Endothelial cell of umbilical vein (primary cell): ENCODE results near the gene KRT77. TPM values are rescaled to one million over a fixed set of nuclear protein-coding genes. Genes with fewer than 3 reads are reported as not detected.

Experiments
- BruUV-seq: library from RNA; stranded (reverse); fragments of 400-500 nt; replicated peaks from 2 replicates; lab custom pipeline; 2021; lab: Mats Ljungman, UMichigan
- CTCF ChIA-PET: fragments of 300-600, 350-600 bp; sonication (Branson Sonifier 250); formaldehyde crosslinking; loops from one replicate; lab custom pipeline; 2021; ENCODE audit warnings: antibody characterized with exemption, inconsistent platforms; lab: Charles Lee
- POLR2A ChIA-PET: fragments of 300-600, 350-600 bp; sonication (Branson Sonifier 250); formaldehyde crosslinking; loops from one replicate; lab custom pipeline; 2021; ENCODE audit warnings: antibody characterized with exemption, inconsistent platforms; lab: Charles Lee
- DNase-seq: peaks from one replicate; pipeline ENCODE4 v3.0.0-alpha.2; 2011; ENCODE audit warnings: low read depth, low spot score
- FAIRE-seq: peaks from 2 replicates; lab custom pipeline; 2011; peaks lifted over from hg19 to GRCh38; lab: Jason Lieb, UNC
- H2AFZ ChIP-seq: 2 replicates; pipeline ENCODE4 v1.6.0; 2012; ENCODE audit warnings: low read depth, low read length, control low read depth, inconsistent platforms
- H3K27ac ChIP-seq: 2 replicates; pipeline ENCODE4 v1.5.1; 2011; ENCODE audit warnings: low read depth, mild to moderate bottlenecking, control low read depth, low read length, moderate library complexity; ENCODE audit not compliant: insufficient read depth
- H3K27me3 ChIP-seq, 2 experiments: 2 replicates each; pipeline versions ENCODE4 v1.6.0 to v1.6.1; 2011; ENCODE audit warnings: low read length in 2 of 2, mixed read lengths in 1 of 2; ENCODE audit not compliant: control insufficient read depth in 2 of 2, insufficient read depth in 2 of 2
- H3K36me3 ChIP-seq, 2 experiments: 2 replicates in 1 of 2; 3 replicates in 1 of 2; pipeline ENCODE4 v1.5.1; 2011; ENCODE audit warnings: low read length in 2 of 2, mild to moderate bottlenecking in 1 of 2, moderate library complexity in 1 of 2; ENCODE audit not compliant: control insufficient read depth in 2 of 2, insufficient read depth in 2 of 2; ENCODE audit errors: extremely low read depth in 1 of 2
- H3K4me1 ChIP-seq: 3 replicates; pipeline ENCODE4 v1.5.1; 2011; ENCODE audit warnings: mild to moderate bottlenecking, low read length; ENCODE audit not compliant: control insufficient read depth, insufficient read depth; ENCODE audit errors: extremely low read depth
- H3K4me2 ChIP-seq: 2 replicates; pipeline ENCODE4 v1.6.1; 2011; ENCODE audit warnings: low read length, control low read depth, mixed read lengths; ENCODE audit not compliant: insufficient read depth
- H3K4me3 ChIP-seq, 3 experiments: fragments of 200-600 bp in 1 of 3; sonication (generic), shearing (Covaris generic) in 1 of 3; replicated peaks in 1 of 3; 2 replicates each; pipeline ENCODE4 v1.5.1; 2011 to 2016; ENCODE audit warnings: control low read depth in 3 of 3, low read length in 3 of 3, mild to moderate bottlenecking in 2 of 3, inconsistent platforms in 1 of 3, low read depth in 1 of 3, moderate library complexity in 1 of 3; ENCODE audit not compliant: insufficient read depth in 1 of 3
- H3K79me2 ChIP-seq: 2 replicates; pipeline ENCODE4 v1.6.0; 2012; ENCODE audit warnings: low read length, inconsistent platforms; ENCODE audit not compliant: control insufficient read depth, insufficient read depth
- H3K9ac ChIP-seq: replicated peaks from 2 replicates; pipeline ENCODE3; 2011; ENCODE audit warnings: low read length, control low read depth; ENCODE audit not compliant: insufficient read depth; ENCODE audit errors: extremely low read depth
- H3K9me1 ChIP-seq: replicated peaks from 3 replicates; pipeline ENCODE4 v1.6.0; 2011; ENCODE audit warnings: mild to moderate bottlenecking, low read length; ENCODE audit not compliant: control insufficient read depth, insufficient read depth; ENCODE audit errors: extremely low read depth
- H3K9me3 ChIP-seq: replicated peaks from 2 replicates; pipeline ENCODE4 v1.5.1; 2012; ENCODE audit warnings: low read length, inconsistent platforms; ENCODE audit not compliant: control insufficient read depth, insufficient read depth
- H4K20me1 ChIP-seq: replicated peaks from 2 replicates; pipeline ENCODE3; 2011; ENCODE audit warnings: mild to moderate bottlenecking, low read length; ENCODE audit not compliant: control insufficient read depth, insufficient read depth; ENCODE audit errors: extremely low read depth
- CTCF ChIP-seq, 2 donors: IDR thresholded peaks; 1 replicate in 1 of 2; 2 replicates in 1 of 2; pipeline ENCODE4 v1.5.1; 2011; ENCODE audit warnings: low read length in 2 of 2, mild to moderate bottlenecking in 2 of 2, moderate library complexity in 2 of 2, control low read depth in 1 of 2, inconsistent platforms in 1 of 2, low read depth in 1 of 2; ENCODE audit not compliant: insufficient read depth in 1 of 2; ENCODE audit errors: extremely low read depth in 1 of 2
- FOS ChIP-seq: IDR thresholded peaks from 2 replicates; pipeline ENCODE4 v1.6.1; 2011; ENCODE audit warnings: mild to moderate bottlenecking, low read length, moderate library complexity, borderline replicate concordance; ENCODE audit not compliant: insufficient read depth
- JUN ChIP-seq: IDR thresholded peaks from 2 replicates; pipeline ENCODE4 v1.6.1; 2011; ENCODE audit warnings: borderline replicate concordance, low read depth; ENCODE audit not compliant: insufficient read length, insufficient read depth
- MYC ChIP-seq: IDR thresholded peaks from one replicate; pipeline ENCODE4 v1.6.1; 2011; ENCODE audit warnings: mild to moderate bottlenecking, low read depth, low read length
- POLR2AphosphoS5 ChIP-seq: IDR thresholded peaks from 2 replicates; pipeline ENCODE4 v1.6.1; 2012; ENCODE audit warnings: low read depth, mild to moderate bottlenecking, control low read depth, low read length, moderate library complexity; ENCODE audit not compliant: insufficient read depth
- dilution Hi-C: fragments of 300-500 bp; cut with MboI; formaldehyde crosslinking; loops from one replicate; pipeline ENCODE4 v1.15.0; 2019; ENCODE audit warnings: low sequenced_read_pairs; ENCODE audit not compliant: extremely low pct_ligation_motif_present
- intact Hi-C: fragments of 100-400 bp; cut with micrococcal nuclease; formaldehyde crosslinking; loops from one replicate; pipeline ENCODE4 v1.10.0; 2022
- polyA plus RNA-seq, 4 experiments: library from polyadenylated mRNA; depleted of rRNA in 3 of 4; stranded (reverse) in 3 of 4; unstranded in 1 of 4; fragments of >200 nt; gene quantifications; 2 replicates each; pipeline versions ENCODE4 v1.2.1 to v1.2.3, GENCODE V29; 2011 to 2012; ENCODE audit warnings: missing spikeins in 1 of 4
- total RNA-seq: library from RNA; stranded (reverse); gene quantifications from 2 replicates; pipeline ENCODE4 v1.2.3, GENCODE V29; 2021

KRT77 gene
- total and polyA plus RNA-seq, 2 donors (not counting 3 experiments of a cell fraction or from before 2014, with no cell fraction given), result not detected

- intact Hi-C loops, result loop anchor here (10.0 kb wide), 1 partner anchor 165 kb away; no protein-coding TSS in a partner anchor
- TF ChIP-seq MYC (no peak), CTCF (IDR thresholded peaks at IDR 0.05; ENCODE audit: extremely low read depth in 1 of 2, insufficient read depth in 1 of 2, low read depth in 1 of 2, low read length in 2 of 2) (no peak), JUN (no peak), FOS (no peak)
- no peak overlapping the region for H3K27ac ChIP-seq
- no peaks in the 10 kb centered on the region for H3K79me2 ChIP-seq
- H3K9ac ChIP-seq, result no peak overlapping the region
- H3K4me3 ChIP-seq, result no peak overlapping the region
- H3K9me1 ChIP-seq, result no peaks in the 10 kb centered on the region
- no peaks in the 10 kb centered on the region for H3K36me3 ChIP-seq
- DNase-seq (no peak), FAIRE-seq (no peak)
- POLR2A ChIA-PET, result no interaction called here
- H3K4me1 ChIP-seq, result no peaks in the 10 kb centered on the region
- no peak overlapping the region for H2AFZ ChIP-seq
- no peaks in the 10 kb centered on the region for H4K20me1 ChIP-seq
- H3K4me2 ChIP-seq, result no peak overlapping the region
- no peaks in the 10 kb centered on the region for H3K27me3 ChIP-seq
- dilution Hi-C loops, result no loop called here
- BruUV-seq, result no TSS peak
- no peaks in the 10 kb centered on the region for H3K9me3 ChIP-seq
- CTCF ChIA-PET, result no interaction called here
These were observed 4.0 kb downstream of the KRT77 start for GRCh38 chr12:52699373-52699772.

GRCh38 chr12:52698651-52699340 lies 4.5 kb downstream of the KRT77 start:
- no TSS peak for BruUV-seq
- H3K27ac ChIP-seq, result no peak overlapping the region
- no peak overlapping the region for H3K4me3 ChIP-seq
- H3K9me3 ChIP-seq, result no peaks in the 10 kb centered on the region
- no peaks in the 10 kb centered on the region for H3K79me2 ChIP-seq
- no peaks in the 10 kb centered on the region for H3K9me1 ChIP-seq
- FAIRE-seq (no peak), DNase-seq (no peak)
- H4K20me1 ChIP-seq, result no peaks in the 10 kb centered on the region
- ChIA-PET POLR2A (no interaction called here), CTCF (no interaction called here)
- TF ChIP-seq CTCF (IDR thresholded peaks at IDR 0.05; ENCODE audit: extremely low read depth in 1 of 2, insufficient read depth in 1 of 2, low read depth in 1 of 2, low read length in 2 of 2) (no peak), POLR2AphosphoS5 (no peak)
- no peak overlapping the region for H3K9ac ChIP-seq
- no peak overlapping the region for H3K4me2 ChIP-seq
- intact Hi-C loops (loop anchor here (10.0 kb wide), 1 partner anchor 166 kb away; no protein-coding TSS in a partner anchor), dilution Hi-C loops (no loop called here)
- no peak overlapping the region for H2AFZ ChIP-seq
- no peaks in the 10 kb centered on the region for H3K36me3 ChIP-seq
- no peaks in the 10 kb centered on the region for H3K27me3 ChIP-seq
- H3K4me1 ChIP-seq, result no peaks in the 10 kb centered on the region
